ENCODE measurements around the gene ARPC5.

The ARPC5 gene

GRCh38 chr1:183609759-183610452, 25.7 kb downstream of the ARPC5 start:
- no peak for DNase-seq

DNA sequence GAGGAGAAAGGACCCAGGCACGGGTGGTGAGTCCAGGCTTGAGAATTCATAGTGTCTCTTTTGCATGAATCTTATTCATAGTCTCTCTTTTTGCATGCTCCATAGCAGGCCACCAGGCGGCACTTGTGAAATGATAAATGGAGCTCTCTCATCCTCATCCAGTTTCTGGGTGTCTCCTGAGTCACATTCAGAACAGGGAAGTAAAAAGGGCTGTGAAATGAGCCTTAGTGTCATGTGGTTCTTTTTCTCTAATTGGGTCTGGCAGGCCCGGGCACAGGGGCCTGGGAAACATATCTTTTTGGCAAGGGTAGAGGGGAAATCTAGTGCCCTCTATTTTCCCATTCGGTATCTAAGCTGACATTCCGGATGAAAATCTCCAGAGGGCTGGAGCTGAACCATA, 26.3 kb downstream of the ARPC5 start:
- no peak for DNase-seq

DNA sequence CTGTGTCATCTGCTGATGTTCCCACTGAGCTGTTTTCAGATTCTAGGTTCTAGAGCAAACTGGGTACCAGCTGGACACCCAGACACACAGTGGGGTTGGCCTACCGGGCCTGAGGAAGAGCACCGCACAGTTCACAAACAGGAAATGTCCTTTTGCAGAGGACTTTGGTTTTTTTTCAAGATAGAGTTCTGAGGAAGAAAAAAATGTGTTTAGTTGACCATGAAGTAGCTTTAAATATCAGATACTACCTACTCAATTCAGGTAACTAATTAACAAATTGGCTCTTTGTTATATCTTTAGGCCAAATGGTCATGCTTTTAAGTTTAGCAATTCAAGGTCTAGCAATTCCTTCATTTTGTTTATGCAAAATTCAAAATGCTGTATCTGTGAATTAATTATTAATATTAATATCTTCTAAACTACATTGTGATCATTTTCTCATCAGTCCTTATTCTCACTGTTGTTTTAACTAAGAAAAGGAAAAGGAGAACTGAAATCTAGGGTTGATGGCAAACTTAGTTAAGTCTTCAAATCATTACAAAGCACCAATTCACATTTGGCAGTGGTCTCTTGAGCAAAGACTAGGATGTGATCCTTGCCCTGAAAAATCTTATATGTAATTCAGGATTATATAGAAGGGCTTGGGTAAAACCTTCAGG, 28.1 kb downstream of the ARPC5 start:
- no peak for DNase-seq

DNA sequence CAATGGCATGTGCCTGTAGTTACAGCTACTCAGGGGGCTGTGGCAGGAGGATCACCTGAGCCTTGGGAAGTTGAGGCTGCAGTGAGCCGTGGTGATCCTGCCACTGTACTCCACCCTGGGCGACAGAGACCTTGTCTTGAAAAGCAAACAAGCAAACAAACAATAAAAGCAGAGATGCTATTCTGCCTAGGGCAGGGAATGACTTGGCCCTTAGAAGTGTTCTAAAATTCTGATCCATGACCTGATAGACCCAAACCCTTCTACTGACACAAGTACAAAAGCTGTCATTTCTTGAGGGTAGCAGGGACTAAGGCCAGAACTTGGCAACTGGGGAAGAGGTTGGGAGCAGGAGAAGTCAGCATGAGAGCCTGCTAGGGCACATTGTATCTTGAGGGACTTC, 29.7 kb downstream of the ARPC5 start:
- no peak for DNase-seq

DNA sequence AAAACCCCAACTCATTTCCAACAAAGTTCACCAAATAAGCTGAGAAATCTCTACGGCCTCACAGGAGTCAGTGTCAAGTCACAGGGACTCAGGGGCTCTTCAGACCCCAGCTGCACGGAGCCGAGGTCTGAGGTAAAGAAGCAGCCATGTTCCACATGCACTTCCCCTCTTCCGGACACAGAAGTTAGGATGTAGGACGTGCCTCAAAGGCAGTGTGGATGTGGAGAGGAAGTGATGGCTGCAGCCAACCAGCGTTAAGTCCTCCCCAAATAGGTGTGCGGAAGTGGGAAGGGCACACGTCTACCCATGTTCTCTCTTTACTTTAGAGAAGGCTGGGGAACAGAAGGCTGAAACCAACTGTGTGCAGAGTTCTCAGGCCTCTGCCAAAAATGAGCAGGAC, 30.8 kb downstream of the ARPC5 start:
- DNase-seq: no peak

GRCh38 chr1:183604038-183604808, 31.4 kb downstream of the ARPC5 start:
- DNase-seq: no peak

- DNase-seq: no peak
These were observed 33.1 kb downstream of the ARPC5 start for GRCh38 chr1:183602510-183602909.

DNA sequence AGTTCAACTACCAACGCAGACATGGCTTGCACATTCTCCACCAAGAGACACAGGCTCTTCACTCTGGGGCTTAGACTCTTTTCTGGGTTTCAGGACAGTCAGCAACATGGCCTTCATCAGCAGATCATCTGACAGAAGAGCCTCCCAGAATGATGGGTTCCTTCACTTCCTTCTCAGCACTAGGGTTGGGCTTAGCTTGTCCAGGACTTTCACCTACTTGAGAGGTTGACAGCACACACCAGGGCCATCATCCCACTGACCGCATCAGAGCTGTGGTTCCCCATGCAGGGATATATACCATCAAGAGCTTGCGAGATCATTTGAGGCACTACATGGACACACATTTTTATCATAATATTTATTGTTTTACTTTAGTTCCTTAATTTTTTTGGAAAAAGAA, 34.9 kb downstream of the ARPC5 start:
- DNase-seq: no peak

- DNase-seq: no peak
These were observed 35.4 kb downstream of the ARPC5 start for GRCh38 chr1:183600136-183600535.

- no peak for DNase-seq
These were observed 37.2 kb downstream of the ARPC5 start for GRCh38 chr1:183598386-183598785.

GRCh38 chr1:183597656-183598347, 37.8 kb downstream of the ARPC5 start:
- DNase-seq: no peak

GRCh38 chr1:183596500-183596899, 39.1 kb downstream of the ARPC5 start:
- no peak for DNase-seq

DNA sequence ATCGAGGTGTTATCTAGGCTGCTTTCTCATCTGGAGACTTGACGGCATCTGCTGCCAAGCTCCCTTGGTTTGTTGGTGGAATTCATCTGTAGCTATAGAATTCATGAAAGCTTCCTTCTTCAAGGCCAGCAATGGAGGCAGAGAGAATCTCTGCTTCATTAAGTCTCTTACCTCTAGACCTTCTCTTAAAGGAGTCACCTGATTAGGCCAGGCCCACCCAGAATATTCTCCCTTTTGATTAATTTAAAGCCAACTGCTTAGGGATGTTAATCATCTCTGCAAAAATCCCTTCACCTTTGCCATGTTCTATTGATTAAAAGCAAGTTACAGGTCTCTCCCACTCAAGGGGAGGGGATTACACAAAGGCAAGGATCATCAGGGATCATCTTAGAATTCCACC, 40.0 kb downstream of the ARPC5 start:
- no peak for DNase-seq

- DNase-seq: no peak
These were observed 42.2 kb downstream of the ARPC5 start for GRCh38 chr1:183593356-183593755.

- DNase-seq: no peak
These were observed 42.9 kb downstream of the ARPC5 start for GRCh38 chr1:183592733-183593132.

GRCh38 chr1:183590244-183591191, 45.1 kb downstream of the ARPC5 start, which contains the start of gene NCF2:
NCF2 (minus strand) TSS chr1:183590459; CDS start chr1:183590329, 130 bp downstream.
- DNase-seq: no peak

GRCh38 chr1:183589874-183590243, 45.7 kb downstream of the ARPC5 start:
- DNase-seq: no peak

DNA sequence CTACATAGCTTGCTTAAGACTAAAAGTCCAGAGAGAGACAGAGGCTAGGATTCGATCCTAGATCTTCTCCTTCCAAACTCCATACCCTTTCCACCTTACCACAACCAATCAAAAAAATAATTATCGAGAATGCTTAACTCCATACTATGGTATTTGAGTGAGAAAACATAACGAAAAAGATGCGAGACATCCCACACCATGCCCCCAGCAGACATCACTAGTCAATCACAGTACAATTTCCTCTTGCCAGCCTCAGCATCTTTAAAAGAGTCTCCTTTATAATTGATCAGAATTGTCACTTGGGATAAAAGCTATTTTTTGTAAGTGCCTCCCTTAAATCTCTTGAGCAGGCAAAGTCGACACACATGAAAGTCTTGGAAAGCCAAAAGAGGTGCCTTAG, 46.2 kb downstream of the ARPC5 start:
- DNase-seq: no peak

DNA sequence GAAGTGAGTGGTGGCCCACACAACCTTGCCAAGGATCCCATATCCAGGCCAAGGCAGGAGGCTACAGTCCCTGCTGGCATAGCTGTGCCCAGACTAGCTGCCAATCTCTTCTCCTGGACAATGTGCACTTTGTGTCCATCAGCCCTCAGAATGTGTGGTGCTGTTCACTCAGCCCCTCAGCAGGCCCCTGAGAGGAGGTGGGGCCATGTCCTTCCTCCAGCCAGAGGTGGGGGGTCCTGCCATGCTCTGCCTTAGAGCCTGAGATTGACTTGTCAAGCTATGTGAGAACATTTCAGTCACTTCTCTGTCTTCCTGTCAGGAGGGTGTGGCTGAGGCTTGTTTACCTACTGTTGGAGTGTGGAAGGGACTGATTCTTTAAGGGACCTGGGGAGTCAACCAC, 46.8 kb downstream of the ARPC5 start:
- DNase-seq: no peak

- DNase-seq: no peak
These were observed 48.7 kb downstream of the ARPC5 start for GRCh38 chr1:183586926-183587325.

DNA sequence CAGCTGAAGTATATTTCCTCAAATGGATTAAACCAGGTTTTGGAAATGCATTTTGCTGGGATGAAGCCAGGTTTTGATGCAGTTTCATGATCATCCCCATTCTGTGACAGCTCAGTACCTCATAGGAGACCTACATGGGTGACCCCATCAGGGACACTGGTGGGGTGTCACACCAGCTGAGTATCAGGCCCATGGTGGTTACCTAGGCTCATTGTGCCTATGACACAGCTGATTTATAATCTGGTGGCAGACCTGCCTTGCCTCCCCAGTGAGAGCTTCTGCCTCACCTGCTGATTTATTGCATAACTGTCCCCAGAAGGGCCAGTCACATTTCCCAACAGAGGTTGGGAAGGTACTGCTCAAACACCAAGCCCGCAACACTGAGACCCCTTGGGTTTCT, 49.1 kb downstream of the ARPC5 start:
- no peak for DNase-seq

GRCh38 chr1:183585038-183585437, 50.5 kb downstream of the ARPC5 start:
- no peak for DNase-seq
